ENCODE measurements around the gene HMGN1.

Gene HMGN1

GRCh38 chr21:39330001-39330400 is 18.9 kb downstream of the HMGN1 start:
- no peak for DNase-seq (ENCODE audit: low spot score)

- DNase-seq (ENCODE audit: low spot score), result no peak
Measured at GRCh38 chr21:39327727-39328126, 21.2 kb downstream of the HMGN1 start.

- DNase-seq (ENCODE audit: low spot score), result no peak
Measured at GRCh38 chr21:39326607-39327307, 22.1 kb downstream of the HMGN1 start.

- DNase-seq (ENCODE audit: low spot score), result no peak
Measured at GRCh38 chr21:39325458-39325857, 23.4 kb downstream of the HMGN1 start.

GRCh38 chr21:39321424-39321823 is 27.5 kb downstream of the HMGN1 start:
- DNase-seq (ENCODE audit: low spot score), result no peak

GRCh38 chr21:39319814-39320332 is 29.0 kb downstream of the HMGN1 start:
- DNase-seq (ENCODE audit: low spot score), result no peak

- DNase-seq (ENCODE audit: low spot score), result no peak
Measured at GRCh38 chr21:39319251-39319756, 29.6 kb downstream of the HMGN1 start.

GRCh38 chr21:39318091-39318959 is 30.6 kb downstream of the HMGN1 start:
- no peak for DNase-seq (ENCODE audit: low spot score)

GRCh38 chr21:39317134-39318090 is 31.5 kb downstream of the HMGN1 start:
- no peak for DNase-seq (ENCODE audit: low spot score)

GRCh38 chr21:39316729-39317128 is 32.2 kb downstream of the HMGN1 start:
- no peak for DNase-seq (ENCODE audit: low spot score)

- peak; percentile 81 for DNase-seq (ENCODE audit: low spot score)
Measured at GRCh38 chr21:39315603-39316445, 33.1 kb downstream of the HMGN1 start.

- DNase-seq (ENCODE audit: low spot score), result peak; percentile 76
Measured at GRCh38 chr21:39314143-39315027, 34.5 kb downstream of the HMGN1 start.

GRCh38 chr21:39313571-39314142 is 35.2 kb downstream of the HMGN1 start, which contains the start of gene BRWD1:
Gene BRWD1 (minus strand): TSS chr21:39313632. CDS start chr21:39313491, 141 bp downstream.
- DNase-seq (ENCODE audit: low spot score), result peak; percentile 70

- DNase-seq (ENCODE audit: low spot score), result no peak
Measured at GRCh38 chr21:39313042-39313570, 35.8 kb downstream of the HMGN1 start.

GRCh38 chr21:39312112-39313041 is 36.5 kb downstream of the HMGN1 start:
- DNase-seq (ENCODE audit: low spot score), result peak; percentile 93

- no peak for DNase-seq (ENCODE audit: low spot score)
Measured at GRCh38 chr21:39311164-39311563, 37.7 kb downstream of the HMGN1 start.

GRCh38 chr21:39307466-39307865 is 41.4 kb downstream of the HMGN1 start:
- no peak for DNase-seq (ENCODE audit: low spot score)

GRCh38 chr21:39300587-39300986 is 48.3 kb downstream of the HMGN1 start:
- DNase-seq (ENCODE audit: low spot score), result no peak
